SJSA1 (cell line): ENCODE results near the gene GRAMD1A. TPM values are rescaled to one million over a fixed set of nuclear protein-coding genes. Genes with fewer than 3 reads are reported as not detected.

Source experiments
- DNase-seq, 2 experiments: peaks; one replicate each; pipeline ENCODE4 v3.0.0-alpha.2; 2015 to 2020; ENCODE audit warnings: low spot score in 2 of 2, low read depth in 1 of 2
- H3K27ac ChIP-seq: fragments of 250-450 bp; sonication (Bioruptor Pico); 2 replicates; pipeline ENCODE4 v1.5.1; 2020; ENCODE audit warnings: mild to moderate bottlenecking, moderate library complexity
- H3K27me3 ChIP-seq: fragments of 250-450 bp; sonication (Bioruptor Pico); replicated peaks from 2 replicates; pipeline ENCODE4 v1.5.1; 2020; ENCODE audit warnings: mild to moderate bottlenecking, moderate library complexity
- H3K36me3 ChIP-seq: fragments of 250-450 bp; sonication (Bioruptor Pico); 2 replicates; pipeline ENCODE4 v1.5.1; 2020; ENCODE audit warnings: mild to moderate bottlenecking
- H3K4me1 ChIP-seq: fragments of 250-450 bp; sonication (Bioruptor Pico); replicated peaks from 2 replicates; pipeline ENCODE4 v1.6.1; 2021; ENCODE audit warnings: mild to moderate bottlenecking
- H3K4me3 ChIP-seq: fragments of 250-450 bp; sonication (Bioruptor Pico); 2 replicates; pipeline ENCODE4 v1.5.1; 2020; ENCODE audit warnings: mild to moderate bottlenecking
- H3K9me3 ChIP-seq: fragments of 250-450 bp; sonication (Bioruptor Pico); replicated peaks from 2 replicates; pipeline ENCODE4 v1.5.1; 2020; ENCODE audit warnings: mild to moderate bottlenecking
- total RNA-seq: library from RNA; depleted of rRNA; stranded (reverse); fragments of >200 nt; shearing (Covaris generic); gene quantifications from 2 replicates; pipeline ENCODE4 v1.2.3, GENCODE V29; 2014; rRNA removed

GRAMD1A gene
- total RNA-seq, 1 experiment from 2014 or later: 21.6 TPM

- Histone ChIP-seq H3K36me3 (no peaks in the 10 kb centered on the region), H3K4me1 (no peaks in the 10 kb centered on the region), H3K27me3 (no peaks in the 10 kb centered on the region), H3K27ac (no peak overlapping the region), H3K9me3 (0 out of 2 replicates have a peak, but pooled peaks cover 12% of the 10 kb centered on the region), H3K4me3 (no peak overlapping the region)
- no peak for DNase-seq
These were observed 70.3 kb downstream of the GRAMD1A start for GRCh38 chr19:35070471-35070870.

- no peaks in the 10 kb centered on the region for H3K36me3 ChIP-seq
- DNase-seq: no peak
- H3K4me3 ChIP-seq: no peak overlapping the region
- H3K27me3 ChIP-seq: no peaks in the 10 kb centered on the region
- 0 out of 2 replicates have a peak, but pooled peaks cover 12% of the 10 kb centered on the region for H3K9me3 ChIP-seq
- no peak overlapping the region for H3K27ac ChIP-seq
- H3K4me1 ChIP-seq: no peaks in the 10 kb centered on the region
These were observed 73.4 kb downstream of the GRAMD1A start for GRCh38 chr19:35073516-35073915.

- DNase-seq: no peak
- H3K27me3 ChIP-seq: no peaks in the 10 kb centered on the region
- no peaks in the 10 kb centered on the region for H3K4me1 ChIP-seq
- 0 out of 2 replicates have a peak, but pooled peaks cover 12% of the 10 kb centered on the region for H3K9me3 ChIP-seq
- H3K27ac ChIP-seq: no peak overlapping the region
- no peak overlapping the region for H3K4me3 ChIP-seq
- H3K36me3 ChIP-seq: no peaks in the 10 kb centered on the region
These were observed 73.8 kb downstream of the GRAMD1A start for GRCh38 chr19:35073941-35074340.

- H3K4me3 ChIP-seq: no peak overlapping the region
- DNase-seq: no peak
- no peaks in the 10 kb centered on the region for H3K27me3 ChIP-seq
- H3K4me1 ChIP-seq: no peaks in the 10 kb centered on the region
- no peak overlapping the region for H3K27ac ChIP-seq
- 0 out of 2 replicates have a peak, but pooled peaks cover 11% of the 10 kb centered on the region for H3K9me3 ChIP-seq
- no peaks in the 10 kb centered on the region for H3K36me3 ChIP-seq
These were observed 74.5 kb downstream of the GRAMD1A start for GRCh38 chr19:35074426-35075201.

- DNase-seq: no peak
These were observed 75.3 kb downstream of the GRAMD1A start for GRCh38 chr19:35075202-35076025.

GRCh38 chr19:35076026-35076370 is 75.9 kb downstream of the GRAMD1A start:
- H3K36me3 ChIP-seq: no peaks in the 10 kb centered on the region
- H3K4me3 ChIP-seq: no peak overlapping the region
- no peak overlapping the region for H3K27ac ChIP-seq
- no peak for DNase-seq
- no peaks in the 10 kb centered on the region for H3K9me3 ChIP-seq
- H3K4me1 ChIP-seq: no peaks in the 10 kb centered on the region
- H3K27me3 ChIP-seq: no peaks in the 10 kb centered on the region

More at GRCh38 chr19:35075202-35076025, 75.3 kb downstream of the GRAMD1A start:
- no peaks in the 10 kb centered on the region for H3K36me3 ChIP-seq
- no peak overlapping the region for H3K27ac ChIP-seq
- no peak overlapping the region for H3K4me3 ChIP-seq
- 0 out of 2 replicates have a peak, but pooled peaks cover 3% of the 10 kb centered on the region for H3K9me3 ChIP-seq
- no peaks in the 10 kb centered on the region for H3K4me1 ChIP-seq
- no peaks in the 10 kb centered on the region for H3K27me3 ChIP-seq

Other genes with a start within 250 kb of the GRAMD1A start
- 7.8 and 12.0 TPM in 2 replicates for gene ZNF599, start 227.1 kb upstream of the GRAMD1A start, total RNA-seq
- gene ZNF30, start 73.4 kb upstream of the GRAMD1A start, total RNA-seq: 2.8 and 4.3 TPM in 2 replicates
- 2.9 and 4.8 TPM in 2 replicates for gene ZNF792, start 36.1 kb upstream of the GRAMD1A start, total RNA-seq
- 2.9 and 4.0 TPM in 2 replicates for gene SCN1B, start 30.1 kb downstream of the GRAMD1A start, total RNA-seq
- gene HPN, start 41.4 kb downstream of the GRAMD1A start, total RNA-seq: not detected in 2 replicates
- gene FXYD3, start 115.5 kb downstream of the GRAMD1A start, total RNA-seq: not detected in 2 replicates
- gene LGI4, start 134.7 kb downstream of the GRAMD1A start, total RNA-seq: not detected in 2 replicates
- gene FXYD1, start 138.5 kb downstream of the GRAMD1A start, total RNA-seq: not detected in 2 replicates
- gene FXYD7, start 142.9 kb downstream of the GRAMD1A start, total RNA-seq: not detected in 2 replicates
- gene FXYD5, start 154.4 kb downstream of the GRAMD1A start, total RNA-seq: 32.9 and 42.6 TPM in 2 replicates
- not detected in 2 replicates for gene FAM187B, start 228.4 kb downstream of the GRAMD1A start, total RNA-seq
- 2.0 TPM in 1 of 2 replicates, not detected in the other for gene LSR, start 248.7 kb downstream of the GRAMD1A start, total RNA-seq